B cell (primary cell): Measurements from ENCODE around the gene ATP2B3. TPM values are rescaled to one million over a fixed set of nuclear protein-coding genes. Genes with fewer than 3 reads are reported as not detected.

Experiments used
- ATAC-seq: fragments of 200-7000 bp; cut with Tn5 transposase; one replicate; pipeline ENCODE4 v1.10.0; 2021; ENCODE audit warnings: low read depth, mild to moderate bottlenecking, moderate number of reproducible peaks, moderate library complexity
- CTCF ChIA-PET: fragments of 350-600 bp; sonication (Branson Sonifier 250); formaldehyde crosslinking; loops from one replicate; lab custom pipeline; 2021; ENCODE audit warnings: antibody characterized with exemption, inconsistent platforms; lab: Charles Lee
- POLR2A ChIA-PET: fragments of 350-600 bp; sonication (Branson Sonifier 250); formaldehyde crosslinking; loops from one replicate; lab custom pipeline; 2021; ENCODE audit warnings: antibody characterized with exemption; lab: Charles Lee
- DNase-seq: peaks from one replicate; pipeline ENCODE4 v3.0.0; 2013
- H2AFZ ChIP-seq: 2 replicates; pipeline ENCODE4 v1.6.1; 2012; ENCODE audit warnings: mild to moderate bottlenecking, low read depth, low read length; ENCODE audit not compliant: insufficient read depth, poor library complexity, severe bottlenecking
- H3K27ac ChIP-seq, 2 donors: 1 replicate in 1 of 2; 2 replicates in 1 of 2; pipeline ENCODE4 v1.5.1; 2012 to 2013; ENCODE audit warnings: low read length in 2 of 2, mild to moderate bottlenecking in 2 of 2, moderate library complexity in 1 of 2
- H3K27me3 ChIP-seq, 4 experiments: fragments of 200-600 bp in 1 of 4; sonication (generic) in 1 of 4; replicated peaks in 1 of 4; 1 replicate in 2 of 4; 2 replicates in 2 of 4; pipeline versions ENCODE4 v1.6.1 to v1.7.0; 2013 to 2016; ENCODE audit warnings: low read length in 3 of 4, mild to moderate bottlenecking in 2 of 4, mixed read lengths in 1 of 4, moderate library complexity in 1 of 4; ENCODE audit not compliant: insufficient read depth in 4 of 4, control insufficient read depth in 3 of 4; ENCODE audit errors: control extremely low read depth in 1 of 4
- H3K36me3 ChIP-seq, 2 experiments: replicated peaks in 1 of 2; 1 replicate in 1 of 2; 2 replicates in 1 of 2; pipeline versions ENCODE4 v1.6.1 to v1.7.1; 2013; ENCODE audit warnings: low read length in 1 of 2; ENCODE audit not compliant: insufficient read depth in 2 of 2, control insufficient read depth in 1 of 2; ENCODE audit errors: control extremely low read depth in 1 of 2, extremely low read depth in 1 of 2
- H3K4me1 ChIP-seq, 2 donors: fragments of 200-600 bp in 1 of 2; sonication (generic) in 1 of 2; 1 replicate in 1 of 2; 2 replicates in 1 of 2; pipeline versions ENCODE4 v1.5.1 to v1.6.1; 2013 to 2017; ENCODE audit warnings: low read length in 2 of 2; ENCODE audit not compliant: control insufficient read depth in 2 of 2, insufficient read depth in 2 of 2
- H3K4me2 ChIP-seq: replicated peaks from 2 replicates; pipeline ENCODE3; 2012; ENCODE audit warnings: mild to moderate bottlenecking, low read depth, low read length; ENCODE audit not compliant: poor library complexity, severe bottlenecking
- H3K4me3 ChIP-seq, 5 experiments: fragments of 200-600 bp in 1 of 5; sonication (generic) in 1 of 5; 1 replicate in 3 of 5; 2 replicates in 2 of 5; pipeline versions ENCODE4 v1.5.1 to v1.7.0; 2011 to 2016; ENCODE audit warnings: low read length in 4 of 5, mild to moderate bottlenecking in 4 of 5, low read depth in 2 of 5, control low read depth in 1 of 5, moderate library complexity in 1 of 5; ENCODE audit not compliant: insufficient read depth in 1 of 5; ENCODE audit errors: control extremely low read depth in 1 of 5, extremely low read depth in 1 of 5
- H3K79me2 ChIP-seq: fragments of 200-600 bp; sonication (generic); one replicate; pipeline ENCODE4 v1.6.0; 2016; ENCODE audit warnings: low read length; ENCODE audit not compliant: control insufficient read depth, insufficient read depth
- H3K9ac ChIP-seq: fragments of 200-600 bp; sonication (generic); 2 replicates; pipeline ENCODE4 v1.6.1; 2017; ENCODE audit warnings: mild to moderate bottlenecking, low read length, moderate library complexity
- H3K9me3 ChIP-seq, 3 donors: one replicate each; pipeline versions ENCODE4 v1.6.1 to v1.7.1; 2013; ENCODE audit warnings: low read length in 2 of 3; ENCODE audit not compliant: control insufficient read depth in 2 of 3, insufficient read depth in 1 of 3; ENCODE audit errors: control extremely low read depth in 1 of 3
- H4K20me1 ChIP-seq: 2 replicates; pipeline ENCODE4 v1.6.0; 2012; ENCODE audit warnings: mild to moderate bottlenecking, low read length; ENCODE audit not compliant: insufficient read depth, control insufficient read depth, poor library complexity, severe bottlenecking
- H3K27ac Mint-ChIP-seq: one replicate; pipeline ENCODE4 v1.8.0; 2021; ENCODE audit warnings: mixed read lengths
- H3K27me3 Mint-ChIP-seq: one replicate; pipeline ENCODE4 v1.8.0; 2021; ENCODE audit warnings: mixed read lengths
- H3K4me1 Mint-ChIP-seq: one replicate; pipeline ENCODE4 v1.8.0; 2021; ENCODE audit warnings: mixed read lengths
- H3K4me3 Mint-ChIP-seq: one replicate; pipeline ENCODE4 v1.8.0; 2021; ENCODE audit warnings: mixed read lengths
- H3K9me3 Mint-ChIP-seq: one replicate; pipeline ENCODE4 v1.8.0; 2022; ENCODE audit warnings: mixed read lengths; ENCODE audit not compliant: insufficient read depth
- CTCF ChIP-seq: fragments of 200-600 bp; IDR thresholded peaks from one replicate; pipeline ENCODE4 v1.8.0; 2022; ENCODE audit warnings: antibody characterized with exemption, mild to moderate bottlenecking
- EZH2 ChIP-seq: IDR thresholded peaks from 2 replicates; pipeline ENCODE4 v1.6.1; 2012; ENCODE audit warnings: borderline replicate concordance, low read depth, mild to moderate bottlenecking, moderate library complexity, low read length; ENCODE audit not compliant: insufficient read depth, poor library complexity, severe bottlenecking
- WGBS: methylation state at CpG from one replicate; pipeline ENCODE4 v1.1.5; 2013; ENCODE audit warnings: missing lambda C conversion rate; ENCODE audit not compliant: insufficient coverage; 5-methylcytosine and 5-hydroxymethylcytosine counted together
- intact Hi-C: fragments of 100-400 bp; cut with micrococcal nuclease; formaldehyde crosslinking; loops from one replicate; pipeline ENCODE4 v1.10.0; 2022
- polyA plus RNA-seq: library from polyadenylated mRNA; depleted of rRNA; stranded (reverse); fragments of >200 nt; gene quantifications from 2 replicates; pipeline ENCODE4 v1.2.3, GENCODE V29; 2012
- total RNA-seq, 2 donors: library from RNA; stranded (reverse); fragments of 120-200 nt in 1 of 2; gene quantifications; 1 replicate in 1 of 2; 2 replicates in 1 of 2; pipeline versions ENCODE4 v1.2.3 to v1.2.4, GENCODE V29; 2013 to 2022

The ATP2B3 gene
- total and polyA plus RNA-seq, 2 donors (not counting 1 experiment from before 2014, with no cell fraction given), result not detected

- CTCF ChIA-PET, result interaction anchor here (0.9 to 1.8 kb wide), 8 partner anchors 8 to 59 kb away, joined by 4 to 11 read pairs (median 6); no protein-coding TSS in a partner anchor
- Histone ChIP-seq H3K9ac (no peak overlapping the region), H3K4me1 (peaks cover 0 to 15% of the 10 kb centered on the region in 2 donors), H3K4me3 (no peak overlapping the region), H3K9me3 (no peaks in the 10 kb centered on the region), H3K4me2 (no peak overlapping the region), H3K79me2 (no peaks in the 10 kb centered on the region), H3K36me3 (no peaks in the 10 kb centered on the region), H4K20me1 (no peaks in the 10 kb centered on the region), H2AFZ (no peak overlapping the region), H3K27ac (no peak overlapping the region), H3K27me3 (peaks cover 0 to 5% (median 0%) of the 10 kb centered on the region in 4 experiments)
- intact Hi-C loops, result no loop called here
- no CpG with 5 or more reads among the region's 4 CpGs for WGBS
- ATAC-seq (no peak), DNase-seq (no peak)
- TF ChIP-seq EZH2 (no peak), CTCF (no peak)
- POLR2A ChIA-PET, result interaction anchor here (1.3 kb wide), 1 partner anchor 9 kb away, joined by 3 read pairs; no protein-coding TSS in a partner anchor
- Mint-ChIP-seq H3K9me3 (no peaks in the 10 kb centered on the region), H3K27ac (no peak overlapping the region), H3K4me1 (peaks cover 13% of the 10 kb centered on the region), H3K27me3 (peaks cover 8% of the 10 kb centered on the region), H3K4me3 (peak overlapping the region; percentile 9)
Observed at GRCh38 chrX:153608806-153609205, 91.4 kb downstream of the ATP2B3 start.
